ENCODE data around the gene EIF4G3. TPM values are rescaled to one million over a fixed set of nuclear protein-coding genes. Genes with fewer than 3 reads are reported as not detected.

The EIF4G3 gene
- polyA plus RNA-seq, 1 of the 3 experiments (the other 2 are of a cell fraction) = 32.0 TPM

DNA sequence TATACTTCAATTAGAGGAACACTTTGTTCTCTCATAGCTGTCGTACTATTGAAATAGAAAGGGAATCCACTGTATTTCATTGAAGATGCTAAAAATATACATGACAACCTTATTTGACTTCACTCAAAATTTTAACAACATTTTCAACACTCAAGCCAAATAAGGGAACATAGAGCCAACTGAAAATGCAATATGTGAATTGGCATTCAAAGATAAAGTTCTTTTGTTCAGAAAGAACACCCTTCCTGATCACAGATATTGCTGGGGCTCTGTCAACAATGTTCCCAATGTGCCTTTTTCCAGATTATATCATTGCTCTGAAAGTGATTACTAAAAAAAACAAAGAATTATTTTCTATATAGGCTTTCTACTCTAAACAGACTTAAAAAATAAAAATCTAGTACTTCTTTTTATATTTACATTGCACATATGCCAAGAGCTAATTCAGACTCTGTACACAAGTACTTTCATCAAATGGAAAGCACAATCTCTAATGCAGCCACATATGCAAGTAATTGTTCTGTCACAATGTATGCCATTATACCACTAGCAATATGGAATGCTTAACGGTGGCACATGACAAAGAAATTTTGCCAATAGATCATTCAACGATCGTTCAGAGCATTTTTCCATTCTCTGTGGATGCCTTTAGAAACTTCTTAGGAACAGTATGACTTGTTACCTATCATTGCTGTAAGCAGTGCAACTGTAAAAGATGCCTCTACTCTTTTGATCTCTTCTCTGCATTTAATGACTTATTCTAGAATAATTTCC lies 171.0 kb downstream of the EIF4G3 start:
- Histone ChIP-seq H3K4me1 (ENCODE audit: control insufficient read depth in 1 of 2, insufficient read depth in 2 of 2, low read depth in 1 of 2, low read length in 1 of 2) (peaks cover 0 to 5% of the 10 kb centered on the region in 2 experiments; a peak in 3 of 4 replicates), H2AFZ (ENCODE audit: low read depth) (no peak overlapping the region), H3F3A (replicated peaks; ENCODE audit: insufficient read depth) (peaks cover 6% of the 10 kb centered on the region), H4K20me1 (ENCODE audit: insufficient read depth) (peaks cover 23% of the 10 kb centered on the region; the same call in 1 of the 2 replicates), H3K4me2 (no peak overlapping the region), H3K27ac (ENCODE audit: low read depth in 2 of 2, low read length in 1 of 2) (no peak overlapping the region; a peak in 1 of 4 replicates), H3K27me3 (ENCODE audit: insufficient read depth) (no peaks in the 10 kb centered on the region), H3K9me2 (no peaks in the 10 kb centered on the region), H3K9me3 (no peaks in the 10 kb centered on the region), H3K79me2 (ENCODE audit: insufficient read depth) (peaks cover 52% of the 10 kb centered on the region), H3K4me3 (ENCODE audit: low read depth in 2 of 2, low read length in 1 of 2) (no peak overlapping the region), H3K36me3 (replicated peaks in 1 of 2; ENCODE audit: control insufficient read depth in 1 of 2, insufficient read depth in 2 of 2, low read length in 1 of 2) (peaks cover 0 to 3% of the 10 kb centered on the region in 2 experiments), H3K9ac (no peak overlapping the region)
- no peak for DNase-seq
- ChIA-PET CTCF (interaction anchor here (1.3 kb wide), 1 partner anchor 9 kb away, joined by 3 read pairs; no protein-coding TSS in a partner anchor), POLR2A (no interaction called here)
- 87% methylated on average over 4 of the region's 4 CpGs for WGBS (ENCODE audit: low lambda C conversion rate)
- TF ChIP-seq, protein P1, sequence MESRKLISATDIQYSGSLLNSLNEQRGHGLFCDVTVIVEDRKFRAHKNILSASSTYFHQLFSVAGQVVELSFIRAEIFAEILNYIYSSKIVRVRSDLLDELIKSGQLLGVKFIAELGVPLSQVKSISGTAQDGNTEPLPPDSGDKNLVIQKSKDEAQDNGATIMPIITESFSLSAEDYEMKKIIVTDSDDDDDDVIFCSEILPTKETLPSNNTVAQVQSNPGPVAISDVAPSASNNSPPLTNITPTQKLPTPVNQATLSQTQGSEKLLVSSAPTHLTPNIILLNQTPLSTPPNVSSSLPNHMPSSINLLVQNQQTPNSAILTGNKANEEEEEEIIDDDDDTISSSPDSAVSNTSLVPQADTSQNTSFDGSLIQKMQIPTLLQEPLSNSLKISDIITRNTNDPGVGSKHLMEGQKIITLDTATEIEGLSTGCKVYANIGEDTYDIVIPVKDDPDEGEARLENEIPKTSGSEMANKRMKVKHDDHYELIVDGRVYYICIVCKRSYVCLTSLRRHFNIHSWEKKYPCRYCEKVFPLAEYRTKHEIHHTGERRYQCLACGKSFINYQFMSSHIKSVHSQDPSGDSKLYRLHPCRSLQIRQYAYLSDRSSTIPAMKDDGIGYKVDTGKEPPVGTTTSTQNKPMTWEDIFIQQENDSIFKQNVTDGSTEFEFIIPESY (IDR thresholded peaks at IDR 0.05; ENCODE audit: borderline replicate concordance, low read depth) = no peak
- TF ChIP-seq EP300 (IDR thresholded peaks at IDR 0.05; ENCODE audit: borderline replicate concordance in 1 of 2, low read depth in 1 of 2, low read length in 1 of 2) = no peak
- no peak for TF ChIP-seq MAX (IDR thresholded peaks at IDR 0.05; ENCODE audit: low read depth)
- no peak for TF ChIP-seq IRF3 (IDR thresholded peaks at IDR 0.05; ENCODE audit: low read depth, low read length)
- TF ChIP-seq SIN3A (IDR thresholded peaks at IDR 0.05; ENCODE audit: borderline replicate concordance, low read depth, low read length) = no peak
- no peak for TF ChIP-seq RCOR1 (IDR thresholded peaks at IDR 0.05; ENCODE audit: low read length)
- TF ChIP-seq PBX3 (IDR thresholded peaks at IDR 0.05) = no peak
- TF ChIP-seq MEF2A (IDR thresholded peaks at IDR 0.05; ENCODE audit: borderline replicate concordance, low read depth) = no peak
- TF ChIP-seq GATA2 (CRISPR knock-in tag; IDR thresholded peaks at IDR 0.05) = no peak
- TF ChIP-seq REST (IDR thresholded peaks at IDR 0.05; ENCODE audit: low read depth, low read length) = no peak
- no peak for TF ChIP-seq RFX5 (IDR thresholded peaks at IDR 0.05; ENCODE audit: low read length)
- no peak for TF ChIP-seq RAD21 (IDR thresholded peaks at IDR 0.05; ENCODE audit: low read length)
- no peak for TF ChIP-seq FOSL2 (IDR thresholded peaks at IDR 0.05; ENCODE audit: borderline replicate concordance, low read depth)
- no peak for TF ChIP-seq NRF1 (IDR thresholded peaks at IDR 0.05; ENCODE audit: low read depth, low read length)
- TF ChIP-seq, protein P2, sequence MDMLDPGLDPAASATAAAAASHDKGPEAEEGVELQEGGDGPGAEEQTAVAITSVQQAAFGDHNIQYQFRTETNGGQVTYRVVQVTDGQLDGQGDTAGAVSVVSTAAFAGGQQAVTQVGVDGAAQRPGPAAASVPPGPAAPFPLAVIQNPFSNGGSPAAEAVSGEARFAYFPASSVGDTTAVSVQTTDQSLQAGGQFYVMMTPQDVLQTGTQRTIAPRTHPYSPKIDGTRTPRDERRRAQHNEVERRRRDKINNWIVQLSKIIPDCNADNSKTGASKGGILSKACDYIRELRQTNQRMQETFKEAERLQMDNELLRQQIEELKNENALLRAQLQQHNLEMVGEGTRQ (IDR thresholded peaks at IDR 0.05; ENCODE audit: borderline replicate concordance, low read depth, low read length) = no peak
- no peak; the same call in 1 of the 2 replicates for TF ChIP-seq MXI1 (IDR thresholded peaks at IDR 0.05; ENCODE audit: low read depth, low read length)
- TF ChIP-seq FOXM1 (IDR thresholded peaks at IDR 0.05; ENCODE audit: low read depth) = no peak
- no peak for TF ChIP-seq EZH2phosphoT487 (IDR thresholded peaks at IDR 0.05; ENCODE audit: borderline replicate concordance, low read depth)
- TF ChIP-seq TEAD4 (IDR thresholded peaks at IDR 0.05; ENCODE audit: borderline replicate concordance, insufficient read depth) = no peak
